Muscle layer of duodenum (tissue), 2 donors: ENCODE results near the gene DNAJC16.
"Not testable (repeated sequence)": the region's sequence is repeated elsewhere in the genome, so short reads cannot be mapped to it uniquely, and the experiment has no call there.

Experiments
- H3K27ac ChIP-seq: one replicate; pipeline ENCODE4 v1.7.0; 2013; ENCODE audit warnings: mild to moderate bottlenecking, low read length
- H3K27me3 ChIP-seq: one replicate; pipeline ENCODE4 v1.7.0; 2013; ENCODE audit warnings: low read depth, mild to moderate bottlenecking, control low read depth, low read length
- H3K36me3 ChIP-seq, 2 donors: one replicate each; pipeline ENCODE4 v1.7.0; 2013; ENCODE audit warnings: low read length in 2 of 2, control low read depth in 1 of 2, mild to moderate bottlenecking in 1 of 2; ENCODE audit not compliant: insufficient read depth in 2 of 2, control insufficient read depth in 1 of 2
- H3K4me1 ChIP-seq, 2 donors: one replicate each; pipeline ENCODE4 v1.7.0; 2013; ENCODE audit warnings: low read length in 2 of 2, mild to moderate bottlenecking in 2 of 2, control low read depth in 1 of 2, moderate library complexity in 1 of 2; ENCODE audit not compliant: insufficient read depth in 2 of 2, control insufficient read depth in 1 of 2
- H3K4me3 ChIP-seq, 2 donors: one replicate each; pipeline ENCODE4 v1.7.0; 2013; ENCODE audit warnings: low read length in 2 of 2, low read depth in 1 of 2, mild to moderate bottlenecking in 1 of 2
- H3K9me3 ChIP-seq, 2 donors: one replicate each; pipeline ENCODE4 v1.7.0; 2013; ENCODE audit warnings: low read length in 2 of 2, control low read depth in 1 of 2, mild to moderate bottlenecking in 1 of 2; ENCODE audit not compliant: control insufficient read depth in 1 of 2
- donor health status: healthy.

DNAJC16 gene

DNA sequence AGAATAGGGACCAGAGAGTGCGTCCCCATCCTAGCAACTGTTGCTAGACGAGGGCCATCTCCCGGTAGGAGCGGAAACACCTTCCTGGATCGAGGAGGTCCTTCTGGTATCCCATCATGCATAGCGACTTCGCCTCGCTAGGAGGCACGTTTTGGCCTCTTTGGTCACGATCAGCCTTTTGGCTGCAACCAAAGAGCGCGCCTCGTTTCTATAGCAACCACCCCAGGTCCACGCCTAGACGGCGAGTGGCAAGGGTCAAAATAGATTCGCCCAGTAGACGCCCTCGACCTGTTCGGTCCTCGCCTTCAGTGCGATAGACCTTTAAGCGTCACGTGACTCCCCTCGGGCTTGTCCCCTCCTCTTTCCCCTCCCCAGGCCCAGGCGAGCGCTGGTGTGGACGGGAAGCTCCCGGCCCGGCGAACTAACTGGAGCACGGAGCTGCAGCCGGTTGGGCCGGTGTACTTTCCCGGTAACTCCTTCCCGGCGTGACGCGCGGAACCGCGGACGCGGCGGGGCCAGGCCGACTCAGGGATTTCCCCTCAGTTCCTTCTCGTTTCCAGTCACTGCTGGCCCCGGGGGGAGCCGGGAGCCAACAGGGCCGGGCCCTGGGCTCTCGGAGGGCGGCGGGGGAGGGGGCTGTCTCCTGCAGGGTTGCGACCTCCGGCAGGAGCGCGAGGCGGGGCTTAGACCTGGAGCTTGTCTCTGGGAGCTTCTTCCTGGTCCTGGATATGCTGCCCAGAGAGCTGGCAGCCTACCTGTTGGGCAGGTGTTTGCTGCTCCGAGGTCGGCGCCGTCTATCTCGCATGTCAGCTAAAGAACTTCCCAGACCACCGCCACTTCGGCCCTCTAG, at the start of gene DNAJC16:
TSS of gene DNAJC16 (plus strand) at position 359 of the 850 bp plus-strand sequence. CDS start 2,258 bp downstream, outside the sequence.
- Histone ChIP-seq H3K4me3 (peak within 1 kb of the TSS; percentile 60 to 91), H3K27me3 (no peaks in the 10 kb centered on the region), H3K4me1 (peaks cover 7 to 29% of the 10 kb centered on the region in 2 donors)

DNA sequence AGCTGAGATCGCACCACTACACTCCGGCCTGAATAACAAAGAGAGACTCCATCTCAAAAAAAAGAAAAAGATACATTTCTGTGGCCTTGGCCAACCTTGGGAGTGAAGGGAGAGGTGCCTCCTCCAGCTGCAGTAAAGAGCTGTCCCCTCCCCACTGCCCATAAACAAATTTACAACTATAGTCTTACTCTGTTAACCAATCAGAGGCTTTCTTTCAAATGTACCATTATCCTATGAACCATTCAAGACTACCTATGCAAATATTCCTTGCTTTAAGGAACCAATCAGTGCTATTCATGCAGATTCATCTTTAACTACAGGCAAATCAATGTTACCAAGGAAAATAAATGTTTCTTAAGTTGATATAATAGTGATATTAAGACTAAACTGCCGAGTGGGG, 49.7 kb upstream of the DNAJC16 start:
- H3K4me3 ChIP-seq, result no peak overlapping the region
- H3K36me3 ChIP-seq, result no peaks in the 10 kb centered on the region
- no peaks in the 10 kb centered on the region for H3K4me1 ChIP-seq
- H3K9me3 ChIP-seq, result no peaks in the 10 kb centered on the region
- no peak overlapping the region for H3K27ac ChIP-seq
- no peaks in the 10 kb centered on the region for H3K27me3 ChIP-seq

More for the DNA sequence above, at the start of gene DNAJC16:
- Histone ChIP-seq H3K36me3 (peaks cover 4 to 7% of the 10 kb centered on the region in 2 donors), H3K27ac (peak within 1 kb of the TSS; percentile 96), H3K9me3 (no peaks in the 10 kb centered on the region)

DNA sequence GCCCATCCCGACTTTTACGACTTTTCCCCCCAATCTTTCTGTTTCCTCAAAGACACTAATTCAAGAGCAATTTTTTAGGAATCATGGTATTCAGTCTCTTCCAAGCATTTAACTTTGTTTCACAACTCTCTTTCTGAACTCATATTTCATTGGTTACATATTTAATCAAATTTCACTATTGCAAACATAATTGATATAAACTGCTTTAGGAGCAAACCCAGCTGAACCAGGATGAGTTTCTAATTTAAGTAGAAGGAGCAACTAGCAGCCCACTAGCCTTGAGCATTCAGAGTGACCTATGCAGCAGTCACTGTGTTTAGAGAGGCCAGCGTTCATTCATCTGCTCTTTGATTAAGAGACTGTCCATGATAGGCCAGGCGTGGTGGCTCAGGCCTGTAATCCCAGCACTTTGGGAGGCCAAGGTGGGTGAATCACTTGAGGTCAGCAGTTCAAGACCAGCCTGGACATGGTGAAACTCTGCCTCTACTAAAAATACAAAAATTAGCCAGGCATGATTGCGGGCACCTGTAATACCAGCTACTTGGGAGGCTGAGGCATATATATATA, 48.9 kb upstream of the DNAJC16 start:
- H3K4me3 ChIP-seq, result no peak overlapping the region
- no peaks in the 10 kb centered on the region for H3K27me3 ChIP-seq
- H3K27ac ChIP-seq, result no peak overlapping the region
- no peaks in the 10 kb centered on the region for H3K9me3 ChIP-seq
- no peaks in the 10 kb centered on the region for H3K4me1 ChIP-seq
- H3K36me3 ChIP-seq, result no peaks in the 10 kb centered on the region

DNA sequence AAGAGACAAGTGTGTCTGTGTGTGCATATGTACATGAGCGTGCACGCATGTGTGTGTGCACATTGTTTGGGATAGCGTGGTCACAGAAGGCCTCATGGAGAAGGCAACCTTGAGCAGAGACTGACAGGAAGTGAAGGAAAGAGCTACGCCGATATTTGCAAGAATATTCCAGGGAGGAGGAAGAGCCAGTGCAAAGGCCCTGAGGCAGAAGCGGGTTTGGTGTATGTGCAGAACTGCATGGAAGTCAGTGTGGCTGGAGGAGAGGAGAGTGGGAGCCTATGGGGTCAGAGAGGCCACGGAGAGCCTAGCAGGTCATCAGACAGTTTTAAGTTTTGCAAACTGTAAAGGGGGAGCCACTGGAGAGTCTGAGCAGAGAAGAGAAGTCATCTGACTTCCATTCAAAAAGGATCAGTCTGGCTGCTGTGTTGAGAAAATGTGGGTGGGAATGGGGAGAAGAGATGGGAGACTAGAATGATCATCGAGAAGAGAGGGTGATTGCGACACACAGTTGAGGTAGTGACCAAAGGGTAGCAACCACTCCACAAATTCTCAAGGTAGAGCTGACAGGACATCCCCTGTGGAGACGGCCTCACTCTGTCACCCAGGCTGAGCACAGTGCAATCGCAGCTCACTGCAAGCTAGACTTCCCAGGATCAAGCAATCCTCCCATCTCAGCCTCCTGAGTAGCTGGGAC, 46.8 kb upstream of the DNAJC16 start:
- H3K4me1 ChIP-seq, result no peaks in the 10 kb centered on the region
- H3K4me3 ChIP-seq, result no peak overlapping the region
- no peaks in the 10 kb centered on the region for H3K27me3 ChIP-seq

DNA sequence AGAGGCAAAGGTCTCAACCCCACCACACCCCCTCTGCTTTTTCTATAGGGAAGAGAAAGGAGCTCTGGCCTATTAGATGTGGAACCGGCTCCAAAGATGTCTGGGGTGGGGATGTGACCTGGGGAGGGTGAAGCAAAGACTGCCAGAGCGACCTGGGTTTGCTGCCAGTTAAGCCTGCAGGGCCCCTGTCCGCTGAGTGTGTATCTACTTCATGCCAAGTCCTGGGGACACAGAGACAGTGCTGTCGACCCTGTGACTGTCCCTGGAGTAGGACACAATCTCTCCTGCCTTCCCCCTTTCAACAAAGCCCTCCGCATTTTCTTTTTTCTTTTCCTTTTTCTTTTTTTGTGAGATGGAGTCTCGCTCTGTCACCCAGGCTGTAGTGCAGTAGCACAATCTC, 44.2 kb upstream of the DNAJC16 start:
- not testable (repeated sequence) for H3K9me3 ChIP-seq, H3K27me3 ChIP-seq, H3K27ac ChIP-seq, H3K4me3 ChIP-seq, H3K4me1 ChIP-seq
- H3K36me3 ChIP-seq, result peaks cover 0 to 12% of the 10 kb centered on the region in 2 donors

More for the DNA sequence above, 46.8 kb upstream of the DNAJC16 start:
- Histone ChIP-seq H3K36me3 (no peaks in the 10 kb centered on the region), H3K27ac (no peak overlapping the region), H3K9me3 (no peaks in the 10 kb centered on the region)

DNA sequence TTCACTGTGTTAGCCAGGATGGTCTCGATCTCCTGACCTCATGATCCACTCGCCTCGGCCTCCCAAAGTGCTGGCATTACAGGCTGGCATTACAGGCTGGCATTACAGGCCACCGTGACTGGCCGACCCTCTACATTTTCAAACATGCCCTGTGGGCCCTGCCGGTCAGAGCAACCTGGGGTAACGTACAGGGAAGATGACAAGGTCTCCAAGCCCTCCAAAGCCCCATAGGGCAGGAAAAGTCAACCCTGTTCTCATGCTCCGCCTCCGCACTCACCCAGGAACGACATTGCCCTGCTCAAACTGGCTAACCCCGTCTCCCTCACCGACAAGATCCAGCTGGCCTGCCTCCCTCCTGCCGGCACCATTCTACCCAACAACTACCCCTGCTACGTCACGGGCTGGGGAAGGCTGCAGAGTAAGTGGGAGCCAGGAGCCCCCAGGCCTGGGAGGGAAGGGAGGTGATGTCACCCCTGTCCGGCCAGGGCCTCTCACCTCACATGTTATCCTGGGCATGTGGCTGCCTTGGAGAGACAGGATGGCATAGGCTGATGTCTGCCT, 43.6 kb upstream of the DNAJC16 start:
- H3K27ac ChIP-seq, H3K4me1 ChIP-seq, H3K9me3 ChIP-seq, H3K4me3 ChIP-seq, H3K27me3 ChIP-seq: not testable (repeated sequence)
- H3K36me3 ChIP-seq, result peaks cover 0 to 12% of the 10 kb centered on the region in 2 donors

DNA sequence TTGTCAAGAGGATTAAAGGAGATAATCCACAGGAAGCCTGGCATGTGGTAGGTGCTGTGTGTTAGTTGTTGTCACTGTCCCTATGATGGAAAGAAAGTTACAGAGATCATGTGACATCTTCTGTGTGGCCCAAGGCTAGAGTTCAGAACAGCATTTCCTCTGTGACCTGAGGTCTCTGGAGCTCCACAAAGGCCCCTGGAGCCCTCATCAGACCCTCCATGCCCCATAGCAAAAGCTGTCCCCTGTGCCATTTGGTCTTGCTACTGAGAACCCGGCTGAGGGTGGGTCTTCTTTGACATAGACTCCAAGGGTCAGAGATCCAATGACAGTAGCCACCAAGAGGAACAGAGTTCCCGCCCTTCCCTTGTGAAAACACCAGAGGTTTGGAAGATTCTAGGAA, 42.7 kb upstream of the DNAJC16 start:
- Histone ChIP-seq H3K27me3 (no peaks in the 10 kb centered on the region), H3K4me3 (no peak overlapping the region), H3K36me3 (peaks cover 0 to 12% of the 10 kb centered on the region in 2 donors), H3K27ac (no peak overlapping the region), H3K4me1 (no peaks in the 10 kb centered on the region), H3K9me3 (no peaks in the 10 kb centered on the region)

GRCh38 chr1:15484443-15484842, 42.2 kb upstream of the DNAJC16 start:
- not testable (repeated sequence) for H3K4me3 ChIP-seq, H3K9me3 ChIP-seq, H3K4me1 ChIP-seq, H3K27me3 ChIP-seq, H3K27ac ChIP-seq
- peaks cover 0 to 12% of the 10 kb centered on the region in 2 donors for H3K36me3 ChIP-seq

GRCh38 chr1:15485636-15486035, 41.0 kb upstream of the DNAJC16 start:
- Histone ChIP-seq H3K27ac (no peak overlapping the region), H3K36me3 (peaks cover 0 to 12% of the 10 kb centered on the region in 2 donors), H3K4me1 (no peaks in the 10 kb centered on the region), H3K9me3 (no peaks in the 10 kb centered on the region), H3K4me3 (no peak overlapping the region), H3K27me3 (no peaks in the 10 kb centered on the region)

GRCh38 chr1:15486844-15487610, 39.6 kb upstream of the DNAJC16 start:
- not testable (repeated sequence) for H3K9me3 ChIP-seq, H3K27me3 ChIP-seq, H3K27ac ChIP-seq, H3K4me3 ChIP-seq, H3K4me1 ChIP-seq
- peaks cover 4 to 12% of the 10 kb centered on the region in 2 donors for H3K36me3 ChIP-seq
